Thyroid gland (tissue), 4 donors: Measurements from ENCODE around the gene INSIG2. TPM values are rescaled to one million over a fixed set of nuclear protein-coding genes. Genes with fewer than 3 reads are reported as not detected.

ENCODE experiments used
- DNase-seq, 2 donors: peaks; one replicate each; pipeline ENCODE4 v3.0.0-alpha.2; 2019
- H3K27ac ChIP-seq, 3 donors: fragments of 200-600 bp; sonication (generic); 1 replicate in 2 of 3; 2 replicates in 1 of 3; pipeline ENCODE4 v1.5.1; 2016 to 2019; ENCODE audit warnings: mild to moderate bottlenecking in 1 of 3, moderate library complexity in 1 of 3
- H3K27me3 ChIP-seq: fragments of 200-600 bp; sonication (generic); one replicate; pipeline ENCODE4 v1.5.1; 2019
- H3K36me3 ChIP-seq, 2 donors: fragments of 200-600 bp; sonication (generic); one replicate each; pipeline ENCODE4 v1.5.1; 2016 to 2019
- H3K4me1 ChIP-seq, 2 donors: fragments of 200-600 bp; sonication (generic); one replicate each; pipeline ENCODE4 v1.5.1; 2017 to 2019
- H3K4me3 ChIP-seq, 3 donors: fragments of 200-600 bp; sonication (generic); replicated peaks in 1 of 3; 1 replicate in 2 of 3; 2 replicates in 1 of 3; pipeline ENCODE4 v1.5.1; 2016; ENCODE audit warnings: mild to moderate bottlenecking in 1 of 3
- H3K9me3 ChIP-seq: fragments of 200-600 bp; sonication (generic); one replicate; pipeline ENCODE4 v1.5.1; 2017
- CTCF ChIP-seq, 6 experiments: fragments of 200-600 bp in 3 of 6; fragments of 450-650 bp in 3 of 6; sonication (generic) in 3 of 6; IDR thresholded peaks; one replicate each; pipeline ENCODE4 v1.5.1; 2016 to 2019; ENCODE audit warnings: antibody characterized with exemption in 6 of 6, mild to moderate bottlenecking in 2 of 6, inconsistent platforms in 1 of 6, moderate library complexity in 1 of 6
- POLR2A ChIP-seq, 2 donors: fragments of 450-650 bp; IDR thresholded peaks; one replicate each; pipeline ENCODE4 v1.6.1; 2017; ENCODE audit warnings: antibody characterized with exemption in 2 of 2, mild to moderate bottlenecking in 2 of 2, moderate library complexity in 1 of 2
- WGBS, 2 donors: methylation state at CpG; one replicate each; pipeline ENCODE4 v1.1.5; 2017; 5-methylcytosine and 5-hydroxymethylcytosine counted together
- intact Hi-C: fragments of 100-400 bp; cut with DNase I; formaldehyde crosslinking; loops from one replicate; pipeline ENCODE4 v1.15.1; 2023
- total RNA-seq, 4 donors: library from RNA; depleted of rRNA; stranded (reverse); fragments of >200 nt; gene quantifications; one replicate each; pipeline ENCODE4 v1.2.3, GENCODE V29; 2016

Gene INSIG2
- total RNA-seq, 4 donors from 2014 or later: 14.3 to 22.8 (median 17.0) TPM

GRCh38 chr2:118049816-118050140, 38.5 kb upstream of the INSIG2 start:
- Histone ChIP-seq H3K9me3 (no peaks in the 10 kb centered on the region), H3K4me3 (no peak overlapping the region), H3K4me1 (no peaks in the 10 kb centered on the region), H3K27ac (no peak overlapping the region), H3K36me3 (no peaks in the 10 kb centered on the region), H3K27me3 (no peaks in the 10 kb centered on the region)
- no peak for DNase-seq
- intact Hi-C loops: loop anchor here (10.0 kb wide), 1 partner anchor 805 kb away; no protein-coding TSS in a partner anchor
- TF ChIP-seq POLR2A (IDR thresholded peaks at IDR 0.05) (no peak), CTCF (IDR thresholded peaks at IDR 0.05) (no peak)

GRCh38 chr2:118050386-118050785, 37.9 kb upstream of the INSIG2 start:
- H3K27me3 ChIP-seq: no peaks in the 10 kb centered on the region
- WGBS, 2 donors: 45 to 63% methylated on average over 3 of the region's 3 CpGs

GRCh38 chr2:118050974-118051373, 37.3 kb upstream of the INSIG2 start:
- TF ChIP-seq POLR2A (IDR thresholded peaks at IDR 0.05) (no peak), CTCF (IDR thresholded peaks at IDR 0.05) (no peak)
- H3K27me3 ChIP-seq: no peaks in the 10 kb centered on the region
- no peak overlapping the region for H3K27ac ChIP-seq
- no peaks in the 10 kb centered on the region for H3K4me1 ChIP-seq
- H3K4me3 ChIP-seq: no peak overlapping the region
- WGBS, 2 donors: 84 to 86% methylated on average over 2 of the region's 2 CpGs
- H3K9me3 ChIP-seq: no peaks in the 10 kb centered on the region
- intact Hi-C loops: no loop called here
- no peaks in the 10 kb centered on the region for H3K36me3 ChIP-seq
- DNase-seq: no peak

More at GRCh38 chr2:118050386-118050785, 37.9 kb upstream of the INSIG2 start:
- H3K4me3 ChIP-seq: no peak overlapping the region
- no peak for DNase-seq
- H3K36me3 ChIP-seq: no peaks in the 10 kb centered on the region
- H3K9me3 ChIP-seq: no peaks in the 10 kb centered on the region
- intact Hi-C loops: no loop called here
- TF ChIP-seq POLR2A (IDR thresholded peaks at IDR 0.05): no peak
- no peak for TF ChIP-seq CTCF (IDR thresholded peaks at IDR 0.05)
- no peaks in the 10 kb centered on the region for H3K4me1 ChIP-seq
- no peak overlapping the region for H3K27ac ChIP-seq

- intact Hi-C loops: no loop called here
- no peaks in the 10 kb centered on the region for H3K36me3 ChIP-seq
- no peak overlapping the region for H3K27ac ChIP-seq
- no peak for DNase-seq
- TF ChIP-seq CTCF (IDR thresholded peaks at IDR 0.05) (no peak), POLR2A (IDR thresholded peaks at IDR 0.05) (no peak)
- H3K4me3 ChIP-seq: no peak overlapping the region
- no peaks in the 10 kb centered on the region for H3K27me3 ChIP-seq
- no peaks in the 10 kb centered on the region for H3K9me3 ChIP-seq
- WGBS, 2 donors: 89 to 90% methylated on average over 3 of the region's 3 CpGs
- no peaks in the 10 kb centered on the region for H3K4me1 ChIP-seq
Observed at GRCh38 chr2:118051826-118052358, 36.4 kb upstream of the INSIG2 start.

GRCh38 chr2:118052474-118052873, 35.8 kb upstream of the INSIG2 start:
- H3K4me1 ChIP-seq: no peaks in the 10 kb centered on the region
- H3K4me3 ChIP-seq: no peak overlapping the region
- DNase-seq: no peak
- intact Hi-C loops: no loop called here
- H3K27me3 ChIP-seq: no peaks in the 10 kb centered on the region
- 78% methylated on average over 2 of the region's 2 CpGs for WGBS, 2 donors
- no peaks in the 10 kb centered on the region for H3K36me3 ChIP-seq
- TF ChIP-seq POLR2A (IDR thresholded peaks at IDR 0.05): no peak
- no peak for TF ChIP-seq CTCF (IDR thresholded peaks at IDR 0.05)
- no peak overlapping the region for H3K27ac ChIP-seq
- H3K9me3 ChIP-seq: no peaks in the 10 kb centered on the region
